Measurements from ENCODE around the gene USP37. TPM values are rescaled to one million over a fixed set of nuclear protein-coding genes. Genes with fewer than 3 reads are reported as not detected.
A peak's percentile ranks its signal among the peaks of the same experiment; 100 is the strongest.

USP37 gene
- 10.0 TPM for polyA plus RNA-seq (2012; ENCODE audit: insufficient read depth, insufficient read length)

GRCh38 chr2:218568190-218569037, at the start of gene USP37, which contains the start of gene CNOT9:
Gene USP37, minus strand, starts transcription at chr2:218568351. Its CDS starts 9,698 bp downstream, at chr2:218558653.
Gene CNOT9, plus strand, starts transcription at chr2:218568839. Its CDS starts 116 bp downstream, at chr2:218568955.
- DNase-seq (ENCODE audit: low read depth, low spot score): peak; percentile 97
- H3K4me3 ChIP-seq (ENCODE audit: low read length): peak within 1 kb of the TSS; percentile 96

DNA sequence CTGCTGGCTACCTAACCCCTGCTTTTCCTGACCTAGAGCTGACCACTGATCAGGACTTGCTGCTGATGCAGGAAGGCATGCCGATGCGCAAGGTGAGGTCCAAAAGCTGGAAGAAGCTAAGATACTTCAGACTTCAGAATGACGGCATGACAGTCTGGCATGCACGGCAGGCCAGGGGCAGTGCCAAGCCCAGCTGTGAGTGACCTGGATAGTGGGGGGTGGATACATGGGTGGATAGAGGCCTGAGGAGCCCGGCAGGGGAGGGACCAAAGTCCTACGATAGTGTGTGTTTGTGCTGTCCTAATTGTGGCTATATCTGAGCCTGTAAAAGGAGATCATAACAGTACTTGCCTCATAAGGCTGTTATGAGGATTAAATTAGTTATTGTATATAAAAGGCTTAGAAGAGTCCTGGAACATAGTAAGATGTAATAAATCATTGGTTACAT, 47.7 kb upstream of the USP37 start:
- no peak for DNase-seq (ENCODE audit: low read depth, low spot score)
- no peak overlapping the region for H3K4me3 ChIP-seq (ENCODE audit: low read length)

DNA sequence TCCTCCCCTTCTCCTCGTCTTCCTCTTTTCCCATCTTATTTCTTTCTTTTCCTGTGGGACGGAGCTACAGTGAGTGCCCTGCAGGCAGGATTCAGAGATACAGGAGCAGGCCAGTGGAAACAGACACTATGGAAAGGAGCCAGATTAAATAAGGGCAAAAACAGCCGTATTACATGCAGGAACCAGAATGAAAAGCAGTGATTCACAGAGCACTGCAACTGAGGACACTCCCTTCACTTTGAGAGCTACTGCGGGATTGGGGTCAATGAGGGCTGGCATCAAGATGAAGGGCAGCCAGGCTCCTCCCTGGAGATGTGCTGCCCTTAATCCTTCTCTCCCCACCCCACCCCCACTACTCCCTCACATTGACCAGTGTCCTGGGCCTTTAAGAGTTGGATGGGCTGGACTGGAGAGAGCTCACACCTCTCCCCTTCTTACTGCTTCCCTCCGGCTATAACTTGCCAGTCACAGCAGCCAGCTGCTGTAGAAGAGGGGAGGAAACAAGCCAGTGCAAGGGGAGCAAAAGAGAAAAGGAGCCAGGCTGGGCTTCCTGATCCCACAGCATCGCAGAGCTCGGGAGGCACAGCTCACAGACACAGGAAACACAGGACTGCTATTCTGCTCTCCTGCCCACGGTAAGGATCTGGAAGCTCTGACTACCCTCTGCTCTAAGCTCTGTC, 39.4 kb upstream of the USP37 start, which contains the start of gene PLCD4:
TSS of gene PLCD4 (plus strand) at position 464 of the 680 bp plus-strand sequence. CDS start 7,841 bp downstream, outside the sequence.
- no peak for DNase-seq (ENCODE audit: low read depth, low spot score)
- no peak within 1 kb of the TSS for H3K4me3 ChIP-seq (ENCODE audit: low read length)

DNA sequence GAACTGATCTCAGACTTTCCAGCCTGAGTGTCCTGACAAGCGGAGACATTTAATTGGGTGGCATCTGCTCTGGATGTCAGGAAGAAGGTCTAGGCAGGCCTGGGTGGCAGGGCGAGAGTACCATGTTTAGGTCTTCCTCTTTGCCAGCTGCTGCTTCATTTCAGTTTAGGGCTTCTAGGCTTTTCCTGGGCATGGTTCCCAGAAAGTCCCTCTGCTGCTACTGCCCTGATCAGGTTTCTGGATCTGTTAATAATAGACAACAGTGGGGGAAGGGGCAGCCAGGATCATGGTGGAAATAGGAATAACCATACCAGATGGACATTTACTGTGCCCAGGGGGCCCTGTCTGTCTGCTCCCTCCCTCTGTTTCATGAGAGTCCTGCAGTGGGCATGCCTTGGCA, 37.3 kb upstream of the USP37 start:
- DNase-seq (ENCODE audit: low read depth, low spot score): no peak
- no peak overlapping the region for H3K4me3 ChIP-seq (ENCODE audit: low read length)

- DNase-seq (ENCODE audit: low read depth, low spot score): no peak
- H3K4me3 ChIP-seq (ENCODE audit: low read length): no peak overlapping the region
These were observed 17.4 kb upstream of the USP37 start for GRCh38 chr2:218585541-218585940.

- no peak overlapping the region for H3K4me3 ChIP-seq (ENCODE audit: low read length)
- no peak for DNase-seq (ENCODE audit: low read depth, low spot score)
These were observed 16.1 kb upstream of the USP37 start for GRCh38 chr2:218583983-218584850.

DNA sequence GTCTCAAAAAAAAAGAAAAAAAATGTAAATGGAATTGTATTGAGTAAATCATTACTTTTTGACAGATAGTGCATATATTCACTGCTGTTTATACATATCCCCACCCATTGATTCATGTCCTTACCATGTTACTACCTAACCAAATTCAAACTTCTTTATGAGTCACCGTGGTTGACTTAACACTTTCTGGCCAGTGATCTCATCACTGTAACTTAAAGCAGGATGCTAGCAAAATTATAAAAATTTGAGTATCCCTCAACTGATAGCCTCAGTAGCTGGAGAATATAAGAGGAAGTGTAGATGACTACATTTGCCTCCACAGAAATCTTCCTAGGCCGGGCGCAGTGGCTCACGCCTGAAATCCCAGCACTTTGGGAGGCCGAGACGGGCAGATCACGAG, 13.9 kb upstream of the USP37 start:
- DNase-seq (ENCODE audit: low read depth, low spot score): no peak
- no peak overlapping the region for H3K4me3 ChIP-seq (ENCODE audit: low read length)

DNA sequence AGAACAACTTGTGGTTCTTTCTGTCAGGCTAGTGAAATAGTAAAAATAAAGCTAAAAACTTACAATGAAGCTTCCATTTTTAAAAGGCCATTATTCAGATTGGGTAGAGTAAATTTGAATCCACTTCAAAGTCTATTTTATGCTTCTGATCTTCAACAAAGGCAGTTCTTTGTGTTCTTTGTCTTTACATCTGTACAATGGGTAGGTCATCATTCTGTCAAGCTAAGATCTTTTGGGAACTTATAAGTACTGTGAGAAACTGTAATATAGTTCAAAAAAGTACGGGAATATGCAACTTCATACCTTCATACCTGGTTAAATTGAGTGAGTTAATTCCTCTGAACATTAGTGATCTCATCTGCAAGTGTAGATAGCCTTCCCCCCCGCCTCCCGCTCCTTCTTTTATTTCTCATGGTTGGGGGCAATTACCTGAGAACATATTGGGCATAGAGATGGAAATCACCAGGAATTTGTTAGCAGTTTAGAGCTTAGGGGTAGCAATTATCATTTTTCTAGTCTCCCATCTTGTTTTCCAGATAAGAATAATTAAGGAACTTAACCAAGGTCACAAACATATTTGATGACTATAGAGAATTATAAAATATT, 10.2 kb upstream of the USP37 start:
- DNase-seq (ENCODE audit: low read depth, low spot score): no peak
- H3K4me3 ChIP-seq (ENCODE audit: low read length): no peak overlapping the region

GRCh38 chr2:218577482-218578220, 9.5 kb upstream of the USP37 start:
- DNase-seq (ENCODE audit: low read depth, low spot score): no peak
- H3K4me3 ChIP-seq (ENCODE audit: low read length): no peak overlapping the region

GRCh38 chr2:218576854-218577253, 8.7 kb upstream of the USP37 start:
- H3K4me3 ChIP-seq (ENCODE audit: low read length): no peak overlapping the region
- DNase-seq (ENCODE audit: low read depth, low spot score): no peak

DNA sequence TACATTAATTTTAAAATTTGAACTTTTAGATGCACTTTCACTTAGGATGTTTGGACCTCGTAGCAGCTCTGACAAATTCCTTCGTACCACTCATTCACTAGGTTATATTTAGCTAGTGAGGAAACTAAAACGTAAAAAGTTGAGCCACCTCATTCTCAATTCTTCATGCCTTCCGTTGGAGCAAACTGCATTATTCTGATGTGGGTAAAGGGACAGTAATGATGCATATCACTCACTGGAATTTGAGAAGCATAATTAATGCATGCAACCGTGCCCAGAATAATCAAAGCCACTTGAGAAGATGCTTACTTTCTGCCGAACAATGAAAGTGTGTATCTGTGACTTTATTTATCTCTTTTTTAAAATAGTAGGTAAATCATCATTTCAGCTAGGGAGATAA, 2.7 kb upstream of the USP37 start:
- DNase-seq (ENCODE audit: low read depth, low spot score): no peak
- H3K4me3 ChIP-seq (ENCODE audit: low read length): peak overlapping the region; percentile 95; the same call in 1 of the 2 replicates

DNA sequence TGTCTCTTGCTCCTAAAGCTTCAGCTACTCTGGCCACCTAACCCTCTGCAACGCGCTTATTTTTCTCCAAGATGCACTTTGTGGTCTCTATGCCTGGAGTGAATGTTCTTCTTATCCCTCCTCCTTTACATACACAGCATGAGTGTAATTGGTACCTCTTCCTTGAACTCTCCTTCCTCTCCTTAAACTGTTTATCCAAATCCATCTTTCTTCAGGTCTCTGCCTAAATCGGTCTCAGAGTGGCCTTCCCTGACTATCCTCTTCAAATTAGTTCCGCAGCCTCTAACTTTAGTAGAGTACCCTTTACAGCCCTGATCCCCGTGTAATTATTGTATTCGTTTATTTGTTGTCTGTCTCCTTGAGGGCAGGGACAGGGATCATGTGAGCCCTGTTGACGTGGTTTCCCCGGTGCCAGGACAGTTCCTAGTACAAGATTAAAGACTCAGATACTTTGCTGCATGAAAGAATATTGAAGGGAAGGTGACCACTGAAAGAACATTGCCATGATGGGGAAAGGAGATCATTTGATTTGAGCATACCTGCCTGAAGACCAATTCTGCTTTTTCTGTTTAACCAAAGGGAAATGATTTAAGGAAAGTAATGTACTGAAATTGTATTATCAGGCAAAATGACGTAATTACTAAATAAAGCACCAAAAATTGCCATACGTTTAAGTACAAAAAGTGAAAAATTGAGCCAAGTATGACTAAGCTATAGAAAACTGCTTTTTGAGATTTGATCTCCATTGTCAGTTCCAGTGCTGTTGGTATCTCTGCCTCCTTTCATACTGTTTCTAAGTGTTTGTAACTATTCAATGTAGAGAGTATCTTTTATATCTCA, 1.7 kb upstream of the USP37 start:
- no peak for DNase-seq (ENCODE audit: low read depth, low spot score)

GRCh38 chr2:218569038-218569431, 884 bp upstream of the USP37 start:
- peak; percentile 23 for DNase-seq (ENCODE audit: low read depth, low spot score)
- peak overlapping the region; percentile 95 for H3K4me3 ChIP-seq (ENCODE audit: low read length)

More for the DNA sequence above, 1.7 kb upstream of the USP37 start:
- peak overlapping the region; percentile 95 for H3K4me3 ChIP-seq (ENCODE audit: low read length)

DNA sequence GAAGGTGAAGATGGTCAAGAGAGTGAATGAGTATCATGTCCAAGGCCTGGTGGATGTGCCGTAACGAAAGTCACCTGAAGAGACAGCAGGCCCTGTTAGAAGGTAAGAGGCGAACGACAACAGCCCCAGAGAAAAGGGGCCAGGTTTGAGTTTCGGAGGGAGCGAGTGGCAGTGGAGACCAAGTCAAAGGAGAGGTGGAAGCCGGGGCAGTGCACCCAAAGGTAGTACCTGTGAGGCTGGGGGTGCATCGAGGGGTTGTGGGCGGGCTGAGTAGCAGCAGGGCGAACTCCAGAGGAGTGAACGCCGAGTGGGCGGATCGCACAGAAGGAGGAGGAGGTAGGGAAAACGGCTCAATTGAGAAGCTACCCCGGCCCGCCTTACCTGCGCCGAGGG, 358 bp downstream of the USP37 start:
- DNase-seq (ENCODE audit: low read depth, low spot score): no peak

GRCh38 chr2:218566296-218566695, 1.9 kb downstream of the USP37 start:
- no peak for DNase-seq (ENCODE audit: low read depth, low spot score)
- no peak overlapping the region for H3K4me3 ChIP-seq (ENCODE audit: low read length)

More for the DNA sequence above, 358 bp downstream of the USP37 start:
- peak overlapping the region; percentile 96 for H3K4me3 ChIP-seq (ENCODE audit: low read length)

- H3K4me3 ChIP-seq (ENCODE audit: low read length): no peak overlapping the region
- no peak for DNase-seq (ENCODE audit: low read depth, low spot score)
These were observed 4.1 kb downstream of the USP37 start for GRCh38 chr2:218564056-218564455.

DNA sequence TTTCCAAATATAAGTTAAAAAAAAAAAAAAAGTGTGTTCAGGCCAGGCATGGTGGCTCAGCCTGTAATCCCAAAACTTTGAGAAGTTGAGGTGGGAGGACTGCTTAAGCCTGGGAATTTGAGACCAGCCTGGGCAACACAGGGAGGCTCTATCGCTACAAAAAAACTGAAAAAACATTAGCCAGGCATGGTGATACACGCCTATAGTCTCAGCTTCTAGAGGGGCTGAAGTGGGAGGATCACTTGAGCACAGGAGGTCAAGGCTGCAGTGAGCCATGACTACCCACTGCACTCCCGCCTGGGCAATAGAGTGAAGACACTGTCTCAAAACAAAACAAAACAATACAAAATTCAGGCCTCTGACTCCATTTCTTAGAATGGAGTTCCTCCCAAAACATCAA, 9.2 kb downstream of the USP37 start:
- no peak for DNase-seq (ENCODE audit: low read depth, low spot score)
- no peak overlapping the region for H3K4me3 ChIP-seq (ENCODE audit: low read length)

All from Jurkat, Clone E6-1 (cell line).